Measurements from ENCODE around the gene MYH1.
"Not testable (repeated sequence)": the region's sequence is repeated elsewhere in the genome, so short reads cannot be mapped to it uniquely, and the experiment has no call there.

The MYH1 gene

GRCh38 chr17:10549096-10549842 is 30.9 kb upstream of the MYH1 start, which contains the start of gene MYH2:
MYH2 (minus strand) TSS chr17:10549658; CDS start chr17:10547920, 1,738 bp downstream.
- no peak within 1 kb of the TSS for H3K4me3 ChIP-seq (ENCODE audit: low read length, poor library complexity, severe bottlenecking)
- H3K9me2 ChIP-seq (replicated peaks; ENCODE audit: low read depth, low read length): no peaks in the 10 kb centered on the region
- no peaks in the 10 kb centered on the region for H3K4me1 ChIP-seq (ENCODE audit: insufficient read depth, low read length, poor library complexity, severe bottlenecking)
- H3K79me2 ChIP-seq (ENCODE audit: insufficient read depth, low read length): no peaks in the 10 kb centered on the region
- H3K36me3 ChIP-seq (ENCODE audit: insufficient read depth, low read length): no peaks in the 10 kb centered on the region
- no peak within 1 kb of the TSS for H3K9ac ChIP-seq (ENCODE audit: low read depth, low read length, poor library complexity, severe bottlenecking)
- H4K20me1 ChIP-seq (ENCODE audit: insufficient read depth, low read length, poor library complexity, severe bottlenecking): no peaks in the 10 kb centered on the region
- no peaks in the 10 kb centered on the region for H3K9me3 ChIP-seq (ENCODE audit: insufficient read depth, low read depth, low read length)
- no peaks in the 10 kb centered on the region for H3K27me3 ChIP-seq (ENCODE audit: insufficient read depth, low read length, poor library complexity, severe bottlenecking)
- TF ChIP-seq EZH2phosphoT487 (IDR thresholded peaks at IDR 0.05; ENCODE audit: borderline replicate concordance): no peak
- TF ChIP-seq CTCF (conservative IDR thresholded peaks at IDR 0.05; ENCODE audit: low read length): no peak
- no peaks in the 10 kb centered on the region for H3F3A ChIP-seq (ENCODE audit: low read depth)
- H3K4me2 ChIP-seq (ENCODE audit: low read depth, low read length, poor library complexity, severe bottlenecking): no peak within 1 kb of the TSS
- H2AFZ ChIP-seq (ENCODE audit: low read length): no peak within 1 kb of the TSS

- Histone ChIP-seq H3K4me3 (ENCODE audit: low read length, poor library complexity, severe bottlenecking) (no peak overlapping the region), H3K4me1 (ENCODE audit: insufficient read depth, low read length, poor library complexity, severe bottlenecking) (no peaks in the 10 kb centered on the region), H3K36me3 (ENCODE audit: insufficient read depth, low read length) (no peaks in the 10 kb centered on the region), H3K4me2 (ENCODE audit: low read depth, low read length, poor library complexity, severe bottlenecking) (no peak overlapping the region), H3K9me2 (replicated peaks; ENCODE audit: low read depth, low read length) (no peaks in the 10 kb centered on the region), H3K79me2 (ENCODE audit: insufficient read depth, low read length) (no peaks in the 10 kb centered on the region), H4K20me1 (ENCODE audit: insufficient read depth, low read length, poor library complexity, severe bottlenecking) (no peaks in the 10 kb centered on the region), H3F3A (ENCODE audit: low read depth) (no peaks in the 10 kb centered on the region), H3K9ac (ENCODE audit: low read depth, low read length, poor library complexity, severe bottlenecking) (no peak overlapping the region), H3K9me3 (ENCODE audit: insufficient read depth, low read depth, low read length) (no peaks in the 10 kb centered on the region), H2AFZ (ENCODE audit: low read length) (no peak overlapping the region; the same call in 1 of the 2 replicates), H3K27me3 (ENCODE audit: insufficient read depth, low read length, poor library complexity, severe bottlenecking) (no peaks in the 10 kb centered on the region)
- TF ChIP-seq CTCF (conservative IDR thresholded peaks at IDR 0.05; ENCODE audit: low read length) (no peak), EZH2phosphoT487 (IDR thresholded peaks at IDR 0.05; ENCODE audit: borderline replicate concordance) (no peak)
Measured at GRCh38 chr17:10547351-10547750, 29.0 kb upstream of the MYH1 start.

- not testable (repeated sequence) for H3F3A ChIP-seq (ENCODE audit: low read depth); H3K79me2 ChIP-seq (ENCODE audit: insufficient read depth, low read length); H3K4me1 ChIP-seq (ENCODE audit: insufficient read depth, low read length, poor library complexity, severe bottlenecking); H3K27me3 ChIP-seq (ENCODE audit: insufficient read depth, low read length, poor library complexity, severe bottlenecking); H3K9me2 ChIP-seq (replicated peaks; ENCODE audit: low read depth, low read length); H3K4me2 ChIP-seq (ENCODE audit: low read depth, low read length, poor library complexity, severe bottlenecking); H3K9ac ChIP-seq (ENCODE audit: low read depth, low read length, poor library complexity, severe bottlenecking); H3K36me3 ChIP-seq (ENCODE audit: insufficient read depth, low read length); H4K20me1 ChIP-seq (ENCODE audit: insufficient read depth, low read length, poor library complexity, severe bottlenecking); H2AFZ ChIP-seq (ENCODE audit: low read length); H3K9me3 ChIP-seq (ENCODE audit: insufficient read depth, low read depth, low read length); H3K4me3 ChIP-seq (ENCODE audit: low read length, poor library complexity, severe bottlenecking)
Measured at GRCh38 chr17:10543486-10543885, 25.1 kb upstream of the MYH1 start.

- H2AFZ ChIP-seq (ENCODE audit: low read length); H3K9me3 ChIP-seq (ENCODE audit: insufficient read depth, low read depth, low read length); H3K9me2 ChIP-seq (replicated peaks; ENCODE audit: low read depth, low read length); H3F3A ChIP-seq (ENCODE audit: low read depth); H3K4me1 ChIP-seq (ENCODE audit: insufficient read depth, low read length, poor library complexity, severe bottlenecking); H3K4me2 ChIP-seq (ENCODE audit: low read depth, low read length, poor library complexity, severe bottlenecking); H3K4me3 ChIP-seq (ENCODE audit: low read length, poor library complexity, severe bottlenecking); H3K27me3 ChIP-seq (ENCODE audit: insufficient read depth, low read length, poor library complexity, severe bottlenecking); H3K9ac ChIP-seq (ENCODE audit: low read depth, low read length, poor library complexity, severe bottlenecking); H4K20me1 ChIP-seq (ENCODE audit: insufficient read depth, low read length, poor library complexity, severe bottlenecking); H3K79me2 ChIP-seq (ENCODE audit: insufficient read depth, low read length); H3K36me3 ChIP-seq (ENCODE audit: insufficient read depth, low read length): not testable (repeated sequence)
Measured at GRCh38 chr17:10541179-10541578, 22.8 kb upstream of the MYH1 start.

All from Loucy (cell line).